ENCODE data around the gene GPR183.
A peak's percentile ranks its signal among the peaks of the same experiment; 100 is the strongest.
"Not testable (repeated sequence)": the region's sequence is repeated elsewhere in the genome, so short reads cannot be mapped to it uniquely, and the experiment has no call there.

GPR183 gene

DNA sequence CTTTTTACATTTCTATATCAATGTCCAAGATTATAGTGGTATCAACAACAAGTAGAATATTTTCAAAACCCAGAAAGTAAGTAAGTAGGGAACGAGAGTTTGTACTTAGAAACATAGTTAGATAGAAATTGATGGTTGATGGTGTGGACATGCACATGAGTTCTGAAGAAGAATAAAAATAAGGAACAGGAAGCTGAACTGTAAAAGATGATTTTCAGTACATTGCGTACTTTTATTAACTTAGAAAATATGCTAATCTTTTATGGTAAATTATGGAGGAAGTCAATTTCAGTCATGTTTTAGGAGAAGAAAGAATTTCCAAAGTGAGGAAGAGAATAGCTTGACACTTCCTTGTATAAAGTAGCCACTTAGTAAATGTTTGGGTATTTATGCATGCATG, 36.7 kb downstream of the GPR183 start:
- no peak for DNase-seq (ENCODE audit: low read depth in 2 of 2)

DNA sequence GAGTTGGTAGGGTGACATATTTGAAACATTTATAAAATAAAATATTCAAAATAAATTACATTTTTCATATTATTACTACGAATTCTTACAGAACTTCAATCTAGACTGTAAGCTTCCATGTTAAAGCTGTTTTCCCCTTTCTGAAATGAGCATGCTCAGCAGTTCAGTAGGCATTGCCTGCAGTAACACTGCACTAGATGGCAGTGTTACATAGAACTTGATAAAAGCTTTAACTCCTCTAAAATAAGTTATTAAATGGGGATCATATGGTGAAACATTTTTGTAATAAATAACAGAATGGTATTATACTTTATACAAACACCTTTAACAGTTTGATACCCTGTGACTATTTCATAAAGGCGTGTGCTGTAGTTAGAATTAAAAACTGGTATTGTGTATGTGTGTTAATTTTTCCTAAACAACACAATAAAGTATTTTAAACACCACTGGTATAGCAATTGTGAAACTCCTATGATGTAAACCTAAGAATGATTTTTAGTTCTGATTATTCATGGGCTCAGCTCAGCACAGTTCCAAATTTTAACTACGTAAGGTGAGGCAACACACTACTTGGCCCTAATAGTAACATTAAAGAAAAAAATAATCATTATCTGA, 37.5 kb downstream of the GPR183 start:
- DNase-seq (ENCODE audit: low read depth in 2 of 2), result no peak

DNA sequence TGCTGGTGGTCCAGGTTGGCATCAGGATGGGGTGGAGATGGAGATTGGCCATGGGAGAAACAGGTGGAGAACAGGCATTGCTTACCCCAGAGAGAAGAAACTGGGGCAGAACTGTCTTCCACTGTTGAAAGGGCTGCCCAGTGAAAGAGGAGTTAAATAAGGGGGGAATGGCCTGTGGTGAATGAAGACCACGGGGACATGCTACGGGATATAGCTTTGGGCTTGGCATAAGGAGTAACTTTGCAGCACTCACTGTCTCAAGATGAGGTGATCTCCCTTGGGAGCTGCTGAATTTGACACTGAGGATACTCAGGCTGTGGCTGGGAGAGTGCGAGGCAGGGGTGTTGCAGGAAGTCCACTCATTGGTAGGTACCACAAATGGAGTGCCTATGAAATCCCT, 38.4 kb downstream of the GPR183 start:
- no peak for DNase-seq (ENCODE audit: low read depth in 2 of 2)

GRCh38 chr13:99267927-99268326, 39.3 kb downstream of the GPR183 start:
- DNase-seq (ENCODE audit: low read depth in 2 of 2), result no peak

DNA sequence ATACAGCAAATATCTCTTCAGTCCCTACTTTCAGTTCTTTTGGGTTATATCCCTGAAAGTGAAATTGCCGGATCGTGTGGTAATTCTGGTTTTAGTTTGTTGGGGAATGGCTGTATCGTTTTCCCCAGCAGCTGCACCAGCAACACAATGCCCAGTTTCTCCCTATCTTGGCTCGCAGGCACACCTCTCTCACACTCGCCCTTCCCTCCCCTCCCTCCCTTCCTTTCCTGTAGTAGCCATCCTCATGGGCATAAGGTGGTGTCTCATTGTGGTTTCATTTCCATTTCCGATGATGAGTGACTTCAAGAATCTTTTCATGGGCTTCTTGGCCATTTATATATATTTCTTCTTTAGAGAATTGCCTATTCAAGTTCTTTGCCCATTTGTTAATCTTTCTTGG, 40.4 kb downstream of the GPR183 start:
- DNase-seq (ENCODE audit: low read depth in 2 of 2), result no peak

- no peak for DNase-seq (ENCODE audit: low read depth in 2 of 2)
These were observed 41.3 kb downstream of the GPR183 start for GRCh38 chr13:99265821-99266426.

GRCh38 chr13:99265162-99265800, 41.9 kb downstream of the GPR183 start:
- peak in 1 of 2 donors; percentile 30 for DNase-seq (ENCODE audit: low read depth in 2 of 2)

DNA sequence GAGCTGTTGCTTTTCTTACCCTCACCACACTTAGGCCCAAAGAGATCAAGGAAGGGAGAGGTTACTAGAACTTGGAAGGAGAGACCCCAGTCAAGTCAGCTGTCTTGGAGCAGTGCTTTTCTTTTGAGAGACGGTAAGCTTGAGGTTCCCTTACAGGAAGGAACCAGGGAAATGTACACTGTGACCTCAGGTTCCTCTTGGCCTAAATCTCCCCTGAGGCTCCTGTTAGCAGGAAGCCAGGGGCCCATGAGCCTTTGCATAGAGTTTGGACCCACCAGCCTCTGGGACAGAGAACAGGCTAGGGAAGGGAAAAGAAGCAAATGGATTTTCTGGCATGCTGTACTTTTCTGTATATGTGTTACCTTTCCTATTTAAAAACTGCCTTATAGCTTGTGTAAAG, 43.1 kb downstream of the GPR183 start:
- no peak for DNase-seq (ENCODE audit: low read depth in 2 of 2)

- DNase-seq (ENCODE audit: low read depth in 2 of 2), result no peak
These were observed 43.9 kb downstream of the GPR183 start for GRCh38 chr13:99263126-99263785.

- DNase-seq (ENCODE audit: low read depth in 2 of 2), result no peak
These were observed 46.1 kb downstream of the GPR183 start for GRCh38 chr13:99261059-99261458.

GRCh38 chr13:99260216-99260615, 47.0 kb downstream of the GPR183 start:
- no peak for DNase-seq (ENCODE audit: low read depth in 2 of 2)

DNA sequence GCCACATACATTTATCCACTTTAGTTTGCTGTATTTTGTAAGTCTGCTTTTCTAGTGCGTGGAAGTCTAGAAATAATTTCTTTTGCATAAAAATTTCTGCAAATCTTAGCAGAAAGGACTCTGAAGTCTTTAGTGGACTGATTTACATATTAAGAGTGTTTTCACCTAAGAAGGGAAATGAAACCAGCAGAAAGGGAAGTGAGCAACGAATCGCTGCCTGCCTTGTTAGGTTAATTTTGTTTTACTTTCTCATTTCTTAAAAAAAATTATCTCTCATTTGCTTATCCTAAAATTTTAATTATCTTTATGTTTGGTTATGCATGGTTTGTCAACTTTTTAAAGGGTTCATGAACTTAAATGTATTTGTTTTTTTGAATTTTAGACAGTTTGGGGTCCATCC, 48.3 kb downstream of the GPR183 start:
- DNase-seq (ENCODE audit: low read depth in 2 of 2), result no peak

DNA sequence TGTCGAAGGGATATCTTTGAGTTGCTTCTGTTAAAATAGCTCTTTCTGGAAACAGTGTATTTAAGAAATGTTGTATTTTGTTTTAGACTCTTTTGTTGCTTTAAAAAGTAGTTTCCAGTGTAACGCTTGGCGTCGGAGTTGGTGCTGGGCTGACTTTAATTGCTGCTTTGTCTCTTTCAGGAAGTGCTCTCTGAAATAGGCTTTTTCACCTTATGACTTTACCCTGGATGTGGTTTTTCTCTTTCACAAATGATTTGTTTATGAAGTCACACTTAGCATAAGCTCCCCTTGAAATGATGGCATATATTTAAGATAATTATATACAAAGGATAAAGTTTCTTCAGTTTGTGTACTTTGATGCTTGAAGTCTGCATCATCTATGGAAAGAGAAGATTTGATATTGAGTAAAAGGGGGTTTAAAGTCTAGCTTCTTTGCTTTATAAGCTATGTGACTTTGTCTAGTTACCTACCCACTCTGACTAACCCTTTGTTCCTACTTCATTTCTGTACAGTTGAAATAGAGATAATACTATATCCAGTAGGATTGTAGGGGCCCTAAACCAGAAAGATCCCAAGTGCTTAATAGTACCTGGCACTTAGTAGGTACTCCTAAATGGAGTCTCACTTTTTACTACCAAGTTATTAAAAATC, 48.9 kb downstream of the GPR183 start, which contains the start of gene GPR18:
Gene GPR18 (minus strand): TSS at position 170 of the 651 bp plus-strand sequence. CDS start 2,507 bp downstream, outside the sequence.
- DNase-seq (ENCODE audit: low read depth in 2 of 2), result no peak

GRCh38 chr13:99257291-99257690, 49.9 kb downstream of the GPR183 start:
- no peak for DNase-seq (ENCODE audit: low read depth in 2 of 2)

GRCh38 chr13:99256709-99257108, 50.5 kb downstream of the GPR183 start:
- no peak for DNase-seq (ENCODE audit: low read depth in 2 of 2)

DNA sequence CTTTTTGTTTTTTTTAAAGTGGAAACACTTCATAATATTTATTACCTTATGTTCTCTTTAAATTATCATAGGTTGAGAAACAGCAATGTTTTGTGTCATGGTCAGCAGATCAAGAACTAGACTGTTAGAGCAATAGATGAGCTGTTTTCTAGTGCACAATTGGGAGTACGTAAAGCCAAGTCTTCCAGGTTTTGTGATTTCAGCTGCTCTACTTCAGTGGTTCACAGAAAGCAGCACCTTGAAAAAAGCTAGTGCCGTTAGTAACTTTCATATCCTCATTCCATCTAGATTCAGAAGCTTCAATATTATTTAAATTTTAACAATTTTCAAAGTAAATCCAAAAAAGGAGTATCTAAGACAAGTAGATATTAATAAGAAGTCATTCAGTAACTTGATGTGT, 50.9 kb downstream of the GPR183 start:
- DNase-seq (ENCODE audit: low read depth in 2 of 2), result no peak

DNA sequence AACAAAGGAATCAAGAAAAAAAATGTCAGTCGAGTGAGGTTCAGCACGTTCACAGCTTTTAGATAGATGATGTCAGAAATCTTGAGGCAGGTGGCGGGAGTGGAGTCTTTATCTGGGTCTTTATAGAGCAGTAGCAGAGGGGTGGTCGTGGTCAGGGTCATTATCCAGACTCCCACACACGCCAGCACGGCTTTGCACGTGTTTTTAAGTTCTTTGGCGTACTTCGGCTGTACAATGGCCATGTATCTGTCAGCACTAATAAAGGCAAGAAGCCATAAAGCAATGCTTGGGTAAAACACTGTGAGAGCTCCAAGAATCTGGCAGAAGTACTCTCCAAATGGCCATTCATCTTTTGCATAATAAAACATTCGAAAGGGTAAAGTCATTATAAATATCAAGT, 51.9 kb downstream of the GPR183 start:
- no peak for DNase-seq (ENCODE audit: low read depth in 2 of 2)

DNA sequence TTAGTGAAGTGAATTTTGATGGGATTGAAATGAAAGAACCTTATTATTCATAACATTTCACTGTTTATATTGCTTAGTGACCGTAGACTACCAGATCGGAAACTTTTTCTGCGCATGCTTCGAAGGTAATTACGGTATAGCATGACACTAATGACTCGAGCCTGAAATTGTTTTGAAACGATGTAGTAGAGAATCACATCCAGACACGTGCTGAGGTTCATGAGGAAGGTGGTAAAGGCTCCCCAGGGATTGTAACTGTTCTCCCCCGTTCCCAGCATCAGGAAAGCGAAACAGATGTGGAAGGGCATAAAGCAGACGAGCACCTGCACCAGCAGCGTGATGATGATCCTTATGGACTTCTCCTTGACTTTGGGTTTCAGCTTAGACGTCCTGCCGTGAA, 52.4 kb downstream of the GPR183 start:
- no peak for DNase-seq (ENCODE audit: low read depth in 2 of 2)

DNA sequence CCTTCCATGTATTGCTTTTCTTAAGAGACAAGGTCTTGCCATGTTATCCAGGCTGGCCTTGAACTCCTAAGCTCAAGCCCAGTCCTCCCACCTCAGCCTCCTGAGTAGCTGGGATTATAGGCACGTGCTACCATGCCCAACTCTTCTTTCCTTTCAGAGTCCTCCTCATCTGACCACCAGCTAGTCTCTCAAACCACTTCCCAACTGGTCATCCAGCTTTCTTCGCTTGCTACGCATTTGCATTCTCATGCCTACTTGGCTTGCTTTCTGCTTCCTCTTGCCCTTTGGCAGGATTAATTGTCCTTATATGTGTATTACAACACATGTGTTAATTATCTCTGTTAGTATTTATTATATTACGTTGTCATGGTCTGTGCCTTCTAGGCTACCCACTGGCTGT, 55.3 kb downstream of the GPR183 start:
- DNase-seq (ENCODE audit: low read depth in 2 of 2), result no peak

DNA sequence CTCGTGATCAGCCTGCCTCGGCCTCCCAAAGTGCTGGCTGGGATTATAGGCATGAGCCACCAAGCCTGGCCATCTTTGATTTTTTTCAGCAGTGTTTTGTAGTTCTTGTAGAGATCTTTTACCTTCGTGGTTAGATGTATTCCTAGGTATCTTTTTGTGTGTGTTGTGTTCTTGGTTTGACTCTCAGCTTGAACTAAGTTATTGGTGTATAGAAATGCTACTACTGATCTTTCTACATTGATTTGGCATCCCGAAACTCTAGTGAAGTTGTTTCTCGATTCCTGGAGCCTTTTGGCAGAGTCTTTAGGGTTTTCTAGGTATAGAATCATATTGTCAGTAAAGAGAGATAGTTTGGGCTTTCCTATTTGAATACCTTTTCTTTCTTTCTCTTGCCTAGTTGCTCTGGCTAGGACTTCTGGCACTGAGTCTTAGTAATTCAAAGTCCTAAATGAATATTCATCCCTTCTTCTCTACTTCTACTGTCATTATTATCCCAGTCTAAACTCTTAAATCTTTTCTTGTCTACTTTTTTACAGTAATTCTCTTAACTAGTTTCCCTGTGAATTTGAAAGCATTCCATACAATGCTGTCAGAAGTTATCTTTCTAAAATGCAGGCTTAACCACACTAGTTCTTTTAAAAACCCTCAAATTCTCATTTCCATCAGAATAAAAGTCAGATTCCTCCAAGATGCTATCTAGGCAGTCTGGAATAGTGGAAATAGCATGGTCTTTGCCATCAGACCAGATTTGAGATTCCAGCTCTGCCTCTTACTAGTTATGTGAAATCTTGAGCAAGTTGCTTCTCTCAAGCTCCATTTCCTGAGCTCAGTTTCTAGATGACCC, 56.0 kb downstream of the GPR183 start:
- no peak for DNase-seq (ENCODE audit: low read depth in 2 of 2)

DNA sequence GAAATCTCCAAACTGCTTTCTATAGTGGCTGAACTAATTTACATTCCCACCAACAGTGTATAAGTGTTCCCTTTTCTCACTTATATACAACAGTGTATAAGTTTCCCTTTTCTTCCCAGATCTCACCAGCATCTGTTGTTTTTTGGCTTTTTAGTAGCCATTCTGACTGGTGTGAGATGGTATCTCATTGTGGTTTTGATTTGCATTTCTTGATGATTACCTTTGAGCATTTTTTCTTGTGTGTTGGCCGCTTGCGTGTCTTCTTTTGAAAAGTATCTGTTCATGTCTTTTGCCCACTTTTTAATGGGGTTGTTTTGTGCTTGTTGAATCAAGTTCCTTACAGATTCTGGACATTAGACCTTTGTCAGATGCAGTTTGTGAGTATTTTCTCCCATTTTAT, 57.6 kb downstream of the GPR183 start:
- DNase-seq (ENCODE audit: low read depth in 2 of 2), result not testable (repeated sequence)
